ENCODE measurements around the gene SLC29A2. TPM values are rescaled to one million over a fixed set of nuclear protein-coding genes. Genes with fewer than 3 reads are reported as not detected.

SLC29A2 gene
- total and polyA plus RNA-seq, 2 of the 8 experiments (the other 6 are each of a cell fraction or from before 2014, with no cell fraction given) = 29.3 to 31.6 TPM

DNA sequence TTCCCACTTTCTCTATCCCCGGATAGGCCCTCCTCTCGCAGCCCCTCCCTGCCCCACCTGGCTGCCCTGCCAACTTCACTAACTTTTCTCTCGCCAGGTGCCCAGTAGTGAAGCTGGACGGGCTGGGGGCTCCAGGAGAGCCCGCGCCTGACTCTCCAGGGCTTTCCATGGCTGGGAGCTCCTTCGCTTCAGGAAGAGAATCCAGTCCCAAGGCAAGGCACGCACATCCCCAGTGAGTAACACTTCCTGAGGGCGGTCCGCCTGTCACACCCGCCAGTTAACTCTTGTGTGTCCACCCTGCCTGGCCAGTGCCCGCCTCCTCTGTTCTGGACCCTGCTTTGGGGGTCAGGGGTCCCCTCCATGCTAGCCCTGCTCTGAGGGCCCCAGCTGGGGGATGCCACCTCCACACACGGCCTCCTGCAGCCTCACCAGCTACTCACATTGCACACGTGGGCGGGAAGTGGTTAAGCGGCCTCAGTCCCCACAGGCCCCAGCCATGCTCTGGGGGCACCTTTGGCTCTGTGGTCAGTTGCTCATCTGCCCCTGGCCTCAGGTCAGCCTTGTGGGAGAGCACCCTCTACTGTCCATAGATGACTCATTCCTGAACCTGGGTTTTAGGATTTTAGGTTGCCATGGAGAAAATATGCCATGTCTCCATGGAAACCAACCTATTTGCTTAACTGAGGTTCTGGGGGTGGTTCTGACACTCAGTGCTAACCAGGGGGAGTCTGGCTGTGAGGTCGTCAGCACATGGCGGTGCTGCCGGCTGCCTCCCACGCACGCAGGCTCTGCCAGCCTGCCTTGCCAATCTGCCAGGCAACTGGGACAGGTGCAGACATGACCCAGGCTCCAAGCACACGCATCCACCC, 35.1 kb downstream of the SLC29A2 start, which contains the start of gene RIN1 (continued):
- TF ChIP-seq RBBP5 (IDR thresholded peaks at IDR 0.05; ENCODE audit: borderline replicate concordance, low read depth, low read length) (peak; percentile 30; the same call in 1 of the 2 replicates), SIN3A (conservative IDR thresholded peaks at IDR 0.05 in 1 of 2, IDR thresholded peaks at IDR 0.05 in 1 of 2; ENCODE audit: low read depth in 1 of 2, low read length in 2 of 2) (peak; percentile 71 to 91; a peak in 3 of 4 replicates), BCL11A (IDR thresholded peaks at IDR 0.05; ENCODE audit: low read depth in 2 of 2, low read length in 2 of 2) (no peak), EGR1 (IDR thresholded peaks at IDR 0.05; ENCODE audit: borderline replicate concordance, low read depth, low read length) (peak; percentile 42; the same call in 1 of the 2 replicates), ZNF274 (IDR thresholded peaks at IDR 0.05; ENCODE audit: borderline replicate concordance, extremely low read depth, low read length) (no peak), CBX5 (IDR thresholded peaks at IDR 0.05; ENCODE audit: low read depth, low read length) (no peak), YY1 (IDR thresholded peaks at IDR 0.05; ENCODE audit: low read depth, low read length) (no peak), RFX5 (IDR thresholded peaks at IDR 0.05; ENCODE audit: borderline replicate concordance, low read depth, low read length) (no peak), HDAC2 (IDR thresholded peaks at IDR 0.05; ENCODE audit: borderline replicate concordance in 1 of 2, low read depth in 2 of 2, low read length in 2 of 2) (no peak), SAP30 (IDR thresholded peaks at IDR 0.05; ENCODE audit: insufficient read depth, insufficient replicate concordance, low read length) (peak; percentile 14)
